GM20000 (cell line): Measurements from ENCODE around the gene PAFAH1B1.
A peak's percentile ranks its signal among the peaks of the same experiment; 100 is the strongest.
"Not testable (repeated sequence)": the region's sequence is repeated elsewhere in the genome, so short reads cannot be mapped to it uniquely, and the experiment has no call there.

Source experiments
- DNase-seq: peaks from one replicate; pipeline ENCODE4 v3.0.0; 2012; ENCODE audit warnings: low spot score
- TF ChIP-seq, protein P1 (sequence below): IDR thresholded peaks from 2 replicates; pipeline ENCODE4 v1.5.1; 2012; ENCODE audit warnings: mild to moderate bottlenecking, control low read depth; ENCODE audit errors: extremely low read depth, missing control alignments

The PAFAH1B1 gene

DNA sequence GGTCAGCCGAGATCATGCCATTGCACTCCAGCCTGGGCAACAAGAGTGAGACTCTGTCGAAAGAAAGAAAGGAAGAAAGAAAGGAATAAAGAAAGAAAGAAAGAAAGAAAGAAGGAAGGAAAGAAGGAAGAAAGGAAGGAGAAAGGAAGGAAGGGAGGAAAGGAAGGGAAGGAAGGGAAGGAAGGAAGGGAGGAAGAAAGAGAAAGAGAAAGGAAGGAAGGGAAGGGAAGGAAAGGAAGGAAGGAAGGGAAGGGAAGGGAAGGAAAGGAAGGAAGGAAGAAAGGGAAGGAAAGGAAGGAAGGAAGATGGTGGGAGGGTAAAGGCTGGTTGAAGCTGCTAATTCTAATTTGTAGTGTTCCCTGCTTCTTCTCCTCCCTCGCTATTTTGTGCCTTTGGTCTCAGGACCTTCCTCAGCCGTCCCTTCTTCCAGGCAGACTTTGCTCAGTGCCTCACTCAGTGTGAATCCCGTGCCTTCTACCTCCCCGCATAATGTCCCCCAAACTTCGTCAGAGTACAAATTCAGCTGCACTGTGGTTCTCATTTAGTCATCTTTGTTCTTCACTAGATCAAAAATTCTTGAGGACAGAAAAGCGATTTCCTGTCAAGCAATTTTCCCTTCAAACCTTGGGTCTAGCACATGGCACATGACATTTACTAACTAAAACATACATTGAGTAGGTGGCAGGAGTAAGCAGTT lies 31.1 kb upstream of the PAFAH1B1 start:
- TF ChIP-seq, protein P1, sequence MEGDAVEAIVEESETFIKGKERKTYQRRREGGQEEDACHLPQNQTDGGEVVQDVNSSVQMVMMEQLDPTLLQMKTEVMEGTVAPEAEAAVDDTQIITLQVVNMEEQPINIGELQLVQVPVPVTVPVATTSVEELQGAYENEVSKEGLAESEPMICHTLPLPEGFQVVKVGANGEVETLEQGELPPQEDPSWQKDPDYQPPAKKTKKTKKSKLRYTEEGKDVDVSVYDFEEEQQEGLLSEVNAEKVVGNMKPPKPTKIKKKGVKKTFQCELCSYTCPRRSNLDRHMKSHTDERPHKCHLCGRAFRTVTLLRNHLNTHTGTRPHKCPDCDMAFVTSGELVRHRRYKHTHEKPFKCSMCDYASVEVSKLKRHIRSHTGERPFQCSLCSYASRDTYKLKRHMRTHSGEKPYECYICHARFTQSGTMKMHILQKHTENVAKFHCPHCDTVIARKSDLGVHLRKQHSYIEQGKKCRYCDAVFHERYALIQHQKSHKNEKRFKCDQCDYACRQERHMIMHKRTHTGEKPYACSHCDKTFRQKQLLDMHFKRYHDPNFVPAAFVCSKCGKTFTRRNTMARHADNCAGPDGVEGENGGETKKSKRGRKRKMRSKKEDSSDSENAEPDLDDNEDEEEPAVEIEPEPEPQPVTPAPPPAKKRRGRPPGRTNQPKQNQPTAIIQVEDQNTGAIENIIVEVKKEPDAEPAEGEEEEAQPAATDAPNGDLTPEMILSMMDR, result no peak
- DNase-seq, result no peak

DNA sequence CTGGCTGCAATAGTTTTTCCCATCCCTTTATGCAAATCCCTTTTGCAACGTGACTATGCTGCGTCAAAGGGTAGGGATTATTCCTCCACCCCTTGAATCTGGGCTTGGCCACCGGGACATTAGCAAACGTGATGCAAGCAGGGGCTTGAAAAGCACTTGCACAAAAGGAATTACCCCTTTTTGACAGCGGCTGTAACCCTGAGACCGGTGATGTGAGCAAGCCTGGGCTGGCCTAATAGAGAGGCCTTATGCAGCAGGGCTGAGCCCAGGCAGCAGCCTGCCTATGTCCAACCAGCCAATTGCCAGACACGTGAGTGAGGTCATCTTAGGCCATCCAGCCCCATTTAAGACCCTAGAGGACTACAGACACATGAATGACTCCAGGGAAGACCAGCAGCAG lies 30.4 kb upstream of the PAFAH1B1 start:
- no peak for DNase-seq
- TF ChIP-seq, protein P1, result no peak

- DNase-seq, result no peak
- TF ChIP-seq, protein P1, result no peak
Observed at GRCh38 chr17:2563543-2563942, 29.9 kb upstream of the PAFAH1B1 start.

DNA sequence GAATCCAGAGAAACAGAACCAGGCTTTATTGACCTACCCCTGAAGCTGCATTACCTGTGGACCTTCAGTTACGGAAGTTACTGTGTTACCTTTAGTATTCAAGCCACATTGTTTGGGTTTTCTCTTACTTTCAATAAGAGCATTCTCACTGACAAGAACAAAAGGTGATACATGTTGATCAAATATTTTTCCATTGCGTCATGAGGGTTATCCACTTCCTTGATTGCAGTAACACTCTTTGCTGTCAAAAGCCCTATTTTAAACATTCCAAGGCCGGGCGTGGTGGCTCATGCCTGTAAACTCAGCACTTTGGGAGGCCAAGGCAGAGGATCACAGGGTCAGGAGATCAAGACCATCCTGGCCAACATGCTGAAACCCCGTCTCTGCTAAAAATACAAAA lies 28.6 kb upstream of the PAFAH1B1 start:
- DNase-seq, result no peak
- TF ChIP-seq, protein P1, result no peak

GRCh38 chr17:2566056-2566455 lies 27.4 kb upstream of the PAFAH1B1 start:
- no peak for DNase-seq
- TF ChIP-seq, protein P1, result no peak

DNA sequence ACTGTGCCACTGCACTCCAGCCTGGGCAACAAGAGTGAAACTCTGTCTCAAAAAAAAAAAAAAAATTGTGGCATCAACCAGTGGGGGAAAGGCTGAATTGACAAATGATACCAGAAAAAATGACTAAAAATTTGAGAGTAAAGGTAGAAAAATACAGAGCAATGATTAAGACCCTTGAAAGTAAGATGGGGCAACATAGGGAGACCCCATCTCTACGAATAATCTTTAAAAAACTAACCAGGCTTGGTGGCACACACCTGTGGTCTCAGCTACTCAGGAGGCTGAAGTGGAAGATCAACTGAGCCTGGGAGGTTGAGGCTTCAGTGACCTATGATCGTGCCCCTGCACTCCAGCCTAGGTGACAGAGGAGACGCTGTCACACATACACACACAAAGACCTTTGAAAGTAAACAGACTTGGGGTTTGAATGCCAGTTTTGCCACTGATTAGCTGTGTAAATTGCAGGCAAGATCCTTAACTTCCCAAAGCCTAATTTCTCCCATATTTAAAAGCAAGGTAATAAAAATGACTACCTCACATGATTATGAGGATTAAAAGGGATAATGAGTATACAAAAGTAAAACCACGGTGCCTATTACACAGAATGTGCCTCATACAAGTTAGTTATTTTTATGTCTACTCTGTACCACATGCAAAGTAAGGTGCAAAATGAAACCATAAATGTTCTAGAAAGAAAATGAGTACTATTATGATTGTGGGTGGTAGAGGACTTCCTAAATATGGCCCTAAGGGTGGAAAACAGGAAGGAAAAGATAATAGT lies 21.7 kb upstream of the PAFAH1B1 start:
- DNase-seq, result peak; percentile 60
- TF ChIP-seq, protein P1, result no peak

DNA sequence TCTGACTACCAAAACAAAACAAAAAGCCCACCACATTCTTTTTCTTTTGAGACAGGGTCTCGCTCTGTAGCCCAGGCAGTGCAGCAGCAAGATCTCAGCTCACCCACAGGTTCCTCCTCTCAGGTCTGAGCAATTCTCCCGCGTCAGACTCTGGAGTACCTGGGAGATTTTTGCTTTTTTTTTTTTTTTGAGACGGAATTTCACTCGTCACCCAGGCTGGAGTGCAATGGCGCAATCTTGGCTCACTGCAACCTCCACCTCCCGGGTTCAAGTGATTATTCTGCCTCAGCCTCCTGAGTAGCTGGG lies 21.2 kb upstream of the PAFAH1B1 start:
- DNase-seq, result not testable (repeated sequence)

GRCh38 chr17:2580151-2580550 lies 13.3 kb upstream of the PAFAH1B1 start:
- TF ChIP-seq, protein P1, result no peak
- no peak for DNase-seq
